ENCODE measurements around the gene TCF7L1.
A peak's percentile ranks its signal among the peaks of the same experiment; 100 is the strongest.

Gene TCF7L1

DNA sequence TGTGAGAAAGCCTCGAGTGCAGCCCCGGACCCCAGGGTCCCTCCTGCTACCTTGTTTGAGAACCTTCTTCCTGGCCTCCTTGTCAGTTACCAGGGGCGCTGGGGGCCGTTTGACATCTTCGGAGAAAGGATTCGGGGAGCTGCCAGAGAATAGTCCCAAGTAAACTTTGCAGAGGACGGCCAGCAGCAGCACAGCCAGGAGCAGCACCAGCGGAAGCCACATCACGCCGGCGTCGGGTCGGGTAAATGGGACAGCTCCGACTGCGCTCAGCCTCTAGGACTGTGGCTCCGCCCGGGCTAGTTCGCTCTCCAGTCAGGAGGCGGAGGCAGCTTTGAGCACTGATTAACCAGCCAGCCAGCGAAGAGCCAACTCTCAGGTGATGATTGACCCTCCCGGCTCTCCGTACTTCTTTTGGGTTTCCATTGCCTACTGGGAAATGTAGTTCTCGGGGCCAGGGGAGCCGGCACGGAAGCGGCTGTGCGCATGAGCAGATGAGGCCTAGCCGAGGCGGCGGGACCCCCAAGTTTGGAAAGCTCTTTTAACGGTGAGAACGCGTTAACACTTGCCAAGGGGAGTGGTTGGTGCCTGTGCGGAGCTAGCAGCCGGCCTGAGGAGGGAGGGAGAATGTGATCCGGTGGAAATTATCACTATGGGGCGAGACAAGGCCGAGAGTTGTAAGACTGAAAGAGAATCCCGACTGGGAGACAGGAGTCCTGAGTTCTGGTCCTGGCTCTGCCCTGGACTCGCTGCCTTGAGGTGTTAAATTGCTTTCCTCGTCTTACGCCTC, 221.3 kb downstream of the TCF7L1 start, which contains the start of the genes ELMOD3 and RETSAT:
Gene ELMOD3, plus strand, starts transcription at position 484 of the 787 bp plus-strand sequence. CDS start 2,430 bp downstream, outside the sequence.
Gene RETSAT, minus strand, starts transcription at position 243 of the 787 bp plus-strand sequence. Its CDS starts 21 bp downstream, at position 222.
- H2AFZ ChIP-seq (ENCODE audit: low read length): peak within 1 kb of the TSS; percentile 94
- no peaks in the 10 kb centered on the region for H3K27me3 ChIP-seq (ENCODE audit: insufficient read depth, low read length, poor library complexity, severe bottlenecking)
- H3F3A ChIP-seq (ENCODE audit: low read depth): no peaks in the 10 kb centered on the region
- H3K9me2 ChIP-seq (replicated peaks; ENCODE audit: low read depth, low read length): no peaks in the 10 kb centered on the region
- TF ChIP-seq, protein P1, sequence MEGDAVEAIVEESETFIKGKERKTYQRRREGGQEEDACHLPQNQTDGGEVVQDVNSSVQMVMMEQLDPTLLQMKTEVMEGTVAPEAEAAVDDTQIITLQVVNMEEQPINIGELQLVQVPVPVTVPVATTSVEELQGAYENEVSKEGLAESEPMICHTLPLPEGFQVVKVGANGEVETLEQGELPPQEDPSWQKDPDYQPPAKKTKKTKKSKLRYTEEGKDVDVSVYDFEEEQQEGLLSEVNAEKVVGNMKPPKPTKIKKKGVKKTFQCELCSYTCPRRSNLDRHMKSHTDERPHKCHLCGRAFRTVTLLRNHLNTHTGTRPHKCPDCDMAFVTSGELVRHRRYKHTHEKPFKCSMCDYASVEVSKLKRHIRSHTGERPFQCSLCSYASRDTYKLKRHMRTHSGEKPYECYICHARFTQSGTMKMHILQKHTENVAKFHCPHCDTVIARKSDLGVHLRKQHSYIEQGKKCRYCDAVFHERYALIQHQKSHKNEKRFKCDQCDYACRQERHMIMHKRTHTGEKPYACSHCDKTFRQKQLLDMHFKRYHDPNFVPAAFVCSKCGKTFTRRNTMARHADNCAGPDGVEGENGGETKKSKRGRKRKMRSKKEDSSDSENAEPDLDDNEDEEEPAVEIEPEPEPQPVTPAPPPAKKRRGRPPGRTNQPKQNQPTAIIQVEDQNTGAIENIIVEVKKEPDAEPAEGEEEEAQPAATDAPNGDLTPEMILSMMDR (conservative IDR thresholded peaks at IDR 0.05; ENCODE audit: low read length): no peak
- no peak for TF ChIP-seq EZH2phosphoT487 (IDR thresholded peaks at IDR 0.05; ENCODE audit: borderline replicate concordance)
- H3K4me2 ChIP-seq (ENCODE audit: low read depth, low read length, poor library complexity, severe bottlenecking): peak within 1 kb of the TSS; percentile 100
- H3K4me1 ChIP-seq (ENCODE audit: insufficient read depth, low read length, poor library complexity, severe bottlenecking): peaks cover 32% of the 10 kb centered on the region
- peaks cover 24% of the 10 kb centered on the region for H3K79me2 ChIP-seq (ENCODE audit: insufficient read depth, low read length)
- H3K36me3 ChIP-seq (ENCODE audit: insufficient read depth, low read length): no peaks in the 10 kb centered on the region
- H4K20me1 ChIP-seq (ENCODE audit: insufficient read depth, low read length, poor library complexity, severe bottlenecking): no peaks in the 10 kb centered on the region
- H3K9ac ChIP-seq (ENCODE audit: low read depth, low read length, poor library complexity, severe bottlenecking): peak within 1 kb of the TSS; percentile 85
- peak within 1 kb of the TSS; percentile 85 for H3K4me3 ChIP-seq (ENCODE audit: low read length, poor library complexity, severe bottlenecking)
- no peaks in the 10 kb centered on the region for H3K9me3 ChIP-seq (ENCODE audit: insufficient read depth, low read depth, low read length)

DNA sequence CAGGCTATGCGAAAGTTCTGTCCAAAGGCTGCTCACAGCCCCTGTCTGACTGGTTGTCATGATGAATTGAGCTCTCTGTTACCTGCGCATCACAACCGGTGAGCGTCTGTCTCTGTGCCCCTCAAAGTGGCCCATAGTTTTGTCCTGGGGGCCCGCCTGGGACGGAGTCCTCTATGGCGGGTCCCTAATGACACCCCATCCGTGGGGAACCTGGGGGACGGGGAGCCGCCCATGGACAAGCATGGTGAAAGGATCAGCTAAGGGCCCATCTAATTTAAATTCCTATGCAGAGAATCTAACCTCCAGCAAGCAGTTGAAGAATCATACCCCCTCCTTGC, 221.8 kb downstream of the TCF7L1 start:
- H3K4me1 ChIP-seq (ENCODE audit: insufficient read depth, low read length, poor library complexity, severe bottlenecking): peaks cover 32% of the 10 kb centered on the region
- peaks cover 24% of the 10 kb centered on the region for H3K79me2 ChIP-seq (ENCODE audit: insufficient read depth, low read length)
- H2AFZ ChIP-seq (ENCODE audit: low read length): peak overlapping the region; percentile 94
- no peaks in the 10 kb centered on the region for H3K36me3 ChIP-seq (ENCODE audit: insufficient read depth, low read length)
- no peaks in the 10 kb centered on the region for H3K27me3 ChIP-seq (ENCODE audit: insufficient read depth, low read length, poor library complexity, severe bottlenecking)
- TF ChIP-seq EZH2phosphoT487 (IDR thresholded peaks at IDR 0.05; ENCODE audit: borderline replicate concordance): no peak
- TF ChIP-seq, protein P1 (conservative IDR thresholded peaks at IDR 0.05; ENCODE audit: low read length): no peak
- no peaks in the 10 kb centered on the region for H4K20me1 ChIP-seq (ENCODE audit: insufficient read depth, low read length, poor library complexity, severe bottlenecking)
- H3K9me2 ChIP-seq (replicated peaks; ENCODE audit: low read depth, low read length): no peaks in the 10 kb centered on the region
- peak overlapping the region; percentile 97 for H3K4me2 ChIP-seq (ENCODE audit: low read depth, low read length, poor library complexity, severe bottlenecking)
- peak overlapping the region; percentile 84 for H3K9ac ChIP-seq (ENCODE audit: low read depth, low read length, poor library complexity, severe bottlenecking)
- H3K4me3 ChIP-seq (ENCODE audit: low read length, poor library complexity, severe bottlenecking): peak overlapping the region; percentile 85
- H3F3A ChIP-seq (ENCODE audit: low read depth): no peaks in the 10 kb centered on the region
- H3K9me3 ChIP-seq (ENCODE audit: insufficient read depth, low read depth, low read length): no peaks in the 10 kb centered on the region

DNA sequence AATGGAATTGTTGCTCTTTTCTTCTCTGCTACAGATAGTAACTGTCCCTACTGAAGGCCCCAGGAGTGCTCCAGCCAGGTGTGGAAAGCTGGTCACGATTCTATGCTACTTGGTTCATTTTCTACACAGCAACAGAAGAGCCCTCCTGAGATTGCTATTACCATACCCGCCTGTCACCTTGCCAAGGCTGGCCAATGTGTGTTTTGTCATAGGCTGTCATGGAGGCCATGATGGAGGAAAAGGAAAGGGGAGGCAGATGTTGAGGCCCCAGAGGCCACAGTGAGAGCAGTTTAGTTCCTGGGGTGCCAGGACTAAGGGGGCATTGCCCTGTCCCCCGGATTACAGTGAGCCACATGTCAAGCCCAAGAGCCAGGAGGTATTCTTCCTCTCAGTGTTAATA, 222.3 kb downstream of the TCF7L1 start:
- Histone ChIP-seq H4K20me1 (ENCODE audit: insufficient read depth, low read length, poor library complexity, severe bottlenecking) (no peaks in the 10 kb centered on the region), H3K4me3 (ENCODE audit: low read length, poor library complexity, severe bottlenecking) (peak overlapping the region; percentile 85), H3K9me2 (replicated peaks; ENCODE audit: low read depth, low read length) (no peaks in the 10 kb centered on the region), H3K4me2 (ENCODE audit: low read depth, low read length, poor library complexity, severe bottlenecking) (peak overlapping the region; percentile 97), H3K9me3 (ENCODE audit: insufficient read depth, low read depth, low read length) (no peaks in the 10 kb centered on the region), H3K9ac (ENCODE audit: low read depth, low read length, poor library complexity, severe bottlenecking) (peak overlapping the region; percentile 84), H3K79me2 (ENCODE audit: insufficient read depth, low read length) (peaks cover 24% of the 10 kb centered on the region), H3K4me1 (ENCODE audit: insufficient read depth, low read length, poor library complexity, severe bottlenecking) (peaks cover 32% of the 10 kb centered on the region), H3F3A (ENCODE audit: low read depth) (no peaks in the 10 kb centered on the region), H2AFZ (ENCODE audit: low read length) (no peak overlapping the region), H3K36me3 (ENCODE audit: insufficient read depth, low read length) (no peaks in the 10 kb centered on the region), H3K27me3 (ENCODE audit: insufficient read depth, low read length, poor library complexity, severe bottlenecking) (no peaks in the 10 kb centered on the region)
- TF ChIP-seq, protein P1 (conservative IDR thresholded peaks at IDR 0.05; ENCODE audit: low read length): no peak
- no peak for TF ChIP-seq EZH2phosphoT487 (IDR thresholded peaks at IDR 0.05; ENCODE audit: borderline replicate concordance)
